Body of pancreas (tissue), 4 donors: ENCODE data around the gene ODAD3. TPM values are rescaled to one million over a fixed set of nuclear protein-coding genes. Genes with fewer than 3 reads are reported as not detected.
A peak's percentile ranks its signal among the peaks of the same experiment; 100 is the strongest.

Experiments
- ATAC-seq: fragments of 150-250 bp; one replicate; pipeline ENCODE4 v1.9.1; 2016
- DNase-seq, 4 donors: peaks; one replicate each; pipeline ENCODE4 v3.0.0-alpha.2; 2019
- H3K27ac ChIP-seq, 4 donors: fragments of 200-600 bp; sonication (generic); 1 replicate in 3 of 4; 2 replicates in 1 of 4; pipeline versions ENCODE4 v1.5.1 to v1.6.1; 2016 to 2019; ENCODE audit warnings: mild to moderate bottlenecking in 1 of 4, mixed read lengths in 1 of 4, moderate library complexity in 1 of 4
- H3K27me3 ChIP-seq, 2 donors: fragments of 200-600 bp; sonication (generic); one replicate each; pipeline ENCODE4 v1.6.0; 2016; ENCODE audit warnings: mild to moderate bottlenecking in 1 of 2
- H3K36me3 ChIP-seq, 2 donors: fragments of 200-600 bp; sonication (generic); replicated peaks in 1 of 2; 2 replicates each; pipeline ENCODE4 v1.5.1; 2016; ENCODE audit warnings: low read depth in 2 of 2; ENCODE audit not compliant: insufficient read depth in 1 of 2
- H3K4me1 ChIP-seq: fragments of 200-600 bp; sonication (generic); one replicate; pipeline ENCODE4 v1.6.0; 2016
- H3K4me3 ChIP-seq, 2 donors: fragments of 200-600 bp; sonication (generic); 1 replicate in 1 of 2; 2 replicates in 1 of 2; pipeline ENCODE4 v1.5.1; 2016 to 2019
- H3K9me3 ChIP-seq, 3 donors: fragments of 200-600 bp; sonication (generic); 1 replicate in 2 of 3; 2 replicates in 1 of 3; pipeline ENCODE4 v1.5.1; 2016
- CTCF ChIP-seq, 7 experiments: fragments of 450-650 bp in 4 of 7; fragments of 200-600 bp in 3 of 7; sonication (generic) in 3 of 7; IDR thresholded peaks; one replicate each; pipeline ENCODE4 v1.5.1; 2016 to 2019; ENCODE audit warnings: antibody characterized with exemption in 7 of 7
- POLR2A ChIP-seq, 3 donors: fragments of 450-650 bp; IDR thresholded peaks; one replicate each; pipeline ENCODE4 v1.6.1; 2016; ENCODE audit warnings: antibody characterized with exemption in 3 of 3, mild to moderate bottlenecking in 2 of 3
- WGBS, 2 donors: methylation state at CpG; one replicate each; pipeline ENCODE4 v1.1.5; 2017; 5-methylcytosine and 5-hydroxymethylcytosine counted together
- intact Hi-C: fragments of 100-400 bp; cut with DNase I; formaldehyde crosslinking; loops from one replicate; pipeline ENCODE4 v1.15.1; 2023
- total RNA-seq, 2 donors: library from RNA; depleted of rRNA; stranded (reverse); fragments of >200 nt; gene quantifications; one replicate each; pipeline ENCODE4 v1.1.0, GENCODE V29; 2016

The ODAD3 gene
- total RNA-seq, 2 donors from 2014 or later, result 0.26 TPM; not detected in 1

- Histone ChIP-seq H3K9me3 (no peaks in the 10 kb centered on the region), H3K4me3 (no peak within 1 kb of the TSS), H3K36me3 (no peaks in the 10 kb centered on the region), H3K27ac (no peak within 1 kb of the TSS), H3K4me1 (peaks cover 30% of the 10 kb centered on the region), H3K27me3 (peaks cover 0 to 35% of the 10 kb centered on the region in 2 donors)
- ATAC-seq, result no peak
- no peak for TF ChIP-seq POLR2A (IDR thresholded peaks at IDR 0.05)
- TF ChIP-seq CTCF (IDR thresholded peaks at IDR 0.05), result no peak
- no peak for DNase-seq
- WGBS, 2 donors, result 6 to 23% methylated on average over 25 to 63 of the region's 77 CpGs
- intact Hi-C loops, result loop anchor here (10.0 kb wide), 1 partner anchor 186 kb away; the partner anchor contains the start of gene TSPAN16
Measured at GRCh38 chr19:11480715-11481533, 46.0 kb upstream of the ODAD3 start, which contains the start of gene ELAVL3. Gene ELAVL3 (minus strand): TSS chr19:11481046. CDS start chr19:11480608, 438 bp downstream.

GRCh38 chr19:11479898-11480714 lies 45.2 kb upstream of the ODAD3 start:
- Histone ChIP-seq H3K27me3 (peaks cover 0 to 35% of the 10 kb centered on the region in 2 donors), H3K9me3 (no peaks in the 10 kb centered on the region), H3K27ac (no peak overlapping the region), H3K36me3 (no peaks in the 10 kb centered on the region), H3K4me1 (peaks cover 30% of the 10 kb centered on the region), H3K4me3 (no peak overlapping the region)
- no peak for ATAC-seq
- DNase-seq, result no peak
- WGBS, 2 donors, result 4 to 23% methylated on average over 15 to 76 of the region's 86 CpGs
- TF ChIP-seq CTCF (IDR thresholded peaks at IDR 0.05), result no peak
- TF ChIP-seq POLR2A (IDR thresholded peaks at IDR 0.05), result no peak
- intact Hi-C loops, result loop anchor here (10.0 kb wide), 1 partner anchor 185 kb away; the partner anchor contains the start of gene TSPAN16

- H3K4me3 ChIP-seq, result no peak overlapping the region
- DNase-seq (peak in 3 of 4 donors; percentile 27 to 65 (median 45)), ATAC-seq (peak; percentile 41)
- H3K9me3 ChIP-seq, result no peaks in the 10 kb centered on the region
- TF ChIP-seq CTCF (IDR thresholded peaks at IDR 0.05) (no peak), POLR2A (IDR thresholded peaks at IDR 0.05) (no peak)
- no peak overlapping the region for H3K27ac ChIP-seq
- intact Hi-C loops, result no loop called here
- peaks cover 0 to 35% of the 10 kb centered on the region in 2 donors for H3K27me3 ChIP-seq
- H3K4me1 ChIP-seq, result peaks cover 30% of the 10 kb centered on the region
- WGBS, 2 donors, result 28 to 31% methylated on average over 9 to 28 of the region's 62 CpGs
- H3K36me3 ChIP-seq, result no peaks in the 10 kb centered on the region
Measured at GRCh38 chr19:11479090-11479897, 44.4 kb upstream of the ODAD3 start.

GRCh38 chr19:11478167-11479089 lies 43.5 kb upstream of the ODAD3 start:
- WGBS, 2 donors, result 56 to 75% methylated on average over 11 to 19 of the region's 19 CpGs
- intact Hi-C loops, result no loop called here
- no peaks in the 10 kb centered on the region for H3K9me3 ChIP-seq
- no peak for DNase-seq
- H3K36me3 ChIP-seq, result no peaks in the 10 kb centered on the region
- TF ChIP-seq CTCF (IDR thresholded peaks at IDR 0.05) (no peak), POLR2A (IDR thresholded peaks at IDR 0.05) (no peak)
- H3K27ac ChIP-seq, result no peak overlapping the region
- ATAC-seq, result no peak
- no peak overlapping the region for H3K4me3 ChIP-seq
- H3K4me1 ChIP-seq, result peaks cover 30% of the 10 kb centered on the region
- H3K27me3 ChIP-seq, result peaks cover 0 to 35% of the 10 kb centered on the region in 2 donors
